ENCODE results near the gene IGFBP4. TPM values are rescaled to one million over a fixed set of nuclear protein-coding genes. Genes with fewer than 3 reads are reported as not detected.
A peak's percentile ranks its signal among the peaks of the same experiment; 100 is the strongest.

Gene IGFBP4
- total RNA-seq: 100 to 1,000 TPM in 3 of 4 donors, 10 to 100 TPM in 1; 98.4 to 302 (median 166) TPM

- peaks cover 24 to 60% (median 42%) of the 10 kb centered on the region in 4 donors for H3K4me1 ChIP-seq
- peak; percentile 84 for DNase-seq
- no peaks in the 10 kb centered on the region for H3K27me3 ChIP-seq
- peak within 1 kb of the TSS; percentile 58 to 74 (median 66) for H3K4me3 ChIP-seq
- in situ Hi-C loops (cut with MboI; ENCODE audit: low pct_ligation_motif_present in 1 of 4, low pct_unique_long_range_greater_than_20kb in 1 of 4, low sequenced_read_pairs in 3 of 4) (loop anchor here in 3 of 4 donors (5.0 to 25.0 kb wide), 2 partner anchors 89 to 94 kb away; no protein-coding TSS in a partner anchor), intact Hi-C loops (cut with DNase I; ENCODE audit: low total_unique reads) (loop anchor here (1.0 to 5.0 kb wide), 3 partner anchors 21 to 89 kb away; no protein-coding TSS in a partner anchor)
- 1% methylated on average over 48 of the region's 98 CpGs; no CpG with 5 or more reads in 1 of the 2 donors for WGBS, 2 donors (ENCODE audit: low coverage in 1 of 2)
- H3K36me3 ChIP-seq: no peaks in the 10 kb centered on the region
- TF ChIP-seq POLR2AphosphoS5 (IDR thresholded peaks at IDR 0.05) (peak; percentile 72 to 88 (median 72)), EP300 (IDR thresholded peaks at IDR 0.05; ENCODE audit: low read depth) (no peak), POLR2A (IDR thresholded peaks at IDR 0.05) (peak; percentile 60), CTCF (IDR thresholded peaks at IDR 0.05) (peak in 4 of 5 experiments; percentile 29 to 57 (median 38))
- no peaks in the 10 kb centered on the region for H3K9me3 ChIP-seq
- peak within 1 kb of the TSS; percentile 94 to 98 (median 96) for H3K27ac ChIP-seq
Measured at GRCh38 chr17:40443196-40443987, at the start of gene IGFBP4. IGFBP4 (plus strand) TSS chr17:40443450; CDS start chr17:40443736, 286 bp downstream.

GRCh38 chr17:40399185-40399584 lies 44.1 kb upstream of the IGFBP4 start:
- TF ChIP-seq CTCF (IDR thresholded peaks at IDR 0.05): peak; percentile 59 to 68 (median 64)
- no peak for TF ChIP-seq EP300 (IDR thresholded peaks at IDR 0.05; ENCODE audit: low read depth)
- Histone ChIP-seq H3K27ac (no peak overlapping the region), H3K27me3 (no peaks in the 10 kb centered on the region), H3K36me3 (no peaks in the 10 kb centered on the region), H3K9me3 (no peaks in the 10 kb centered on the region), H3K4me3 (no peak overlapping the region), H3K4me1 (no peaks in the 10 kb centered on the region)
- in situ Hi-C loops (cut with MboI; ENCODE audit: low pct_ligation_motif_present in 1 of 4, low pct_unique_long_range_greater_than_20kb in 1 of 4, low sequenced_read_pairs in 3 of 4) (no loop called here), intact Hi-C loops (cut with DNase I; ENCODE audit: low total_unique reads) (loop anchor here (2.0 kb wide), 1 partner anchor 164 kb away; no protein-coding TSS in a partner anchor)
- DNase-seq: no peak
- 48% methylated on average over 4 of the region's 4 CpGs for WGBS, 2 donors (ENCODE audit: low coverage in 1 of 2)

GRCh38 chr17:40402668-40403067 lies 40.6 kb upstream of the IGFBP4 start:
- DNase-seq: no peak
- H3K27ac ChIP-seq: no peak overlapping the region
- no peaks in the 10 kb centered on the region for H3K4me1 ChIP-seq
- H3K4me3 ChIP-seq: no peak overlapping the region
- in situ Hi-C loops (cut with MboI; ENCODE audit: low pct_ligation_motif_present in 1 of 4, low pct_unique_long_range_greater_than_20kb in 1 of 4, low sequenced_read_pairs in 3 of 4) (no loop called here), intact Hi-C loops (cut with DNase I; ENCODE audit: low total_unique reads) (no loop called here)
- no peaks in the 10 kb centered on the region for H3K9me3 ChIP-seq
- TF ChIP-seq POLR2A (IDR thresholded peaks at IDR 0.05) (no peak), EP300 (IDR thresholded peaks at IDR 0.05; ENCODE audit: low read depth) (no peak), CTCF (IDR thresholded peaks at IDR 0.05) (no peak), POLR2AphosphoS5 (IDR thresholded peaks at IDR 0.05) (no peak)
- no peaks in the 10 kb centered on the region for H3K27me3 ChIP-seq
- 70 to 80% methylated on average over 1 of the region's 1 CpG for WGBS, 2 donors (ENCODE audit: low coverage in 1 of 2)
- no peaks in the 10 kb centered on the region for H3K36me3 ChIP-seq

GRCh38 chr17:40404003-40404402 lies 39.2 kb upstream of the IGFBP4 start:
- no peaks in the 10 kb centered on the region for H3K36me3 ChIP-seq
- TF ChIP-seq CTCF (IDR thresholded peaks at IDR 0.05) (no peak), POLR2A (IDR thresholded peaks at IDR 0.05) (no peak), EP300 (IDR thresholded peaks at IDR 0.05; ENCODE audit: low read depth) (no peak), POLR2AphosphoS5 (IDR thresholded peaks at IDR 0.05) (no peak)
- H3K4me3 ChIP-seq: no peak overlapping the region
- no peaks in the 10 kb centered on the region for H3K4me1 ChIP-seq
- in situ Hi-C loops (cut with MboI; ENCODE audit: low pct_ligation_motif_present in 1 of 4, low pct_unique_long_range_greater_than_20kb in 1 of 4, low sequenced_read_pairs in 3 of 4): no loop called here
- H3K27me3 ChIP-seq: no peaks in the 10 kb centered on the region
- no peaks in the 10 kb centered on the region for H3K9me3 ChIP-seq
- H3K27ac ChIP-seq: no peak overlapping the region
- no peak for DNase-seq
- 86 to 100% methylated on average over 3 of the region's 3 CpGs for WGBS, 2 donors (ENCODE audit: low coverage in 1 of 2)
- intact Hi-C loops (cut with DNase I; ENCODE audit: low total_unique reads): no loop called here
